ENCODE data around the gene AMBN. TPM values are rescaled to one million over a fixed set of nuclear protein-coding genes. Genes with fewer than 3 reads are reported as not detected.

Gene AMBN
- not detected in 2 replicates for total RNA-seq

GRCh38 chr4:70591955-70592582 lies at the start of gene AMBN:
Gene AMBN (plus strand): TSS chr4:70592256. CDS start chr4:70592359, 103 bp downstream.

GRCh38 chr4:70628444-70628843 lies 36.4 kb downstream of the AMBN start, which contains the start of gene ENAM:
Gene ENAM (plus strand): TSS chr4:70628744. CDS start chr4:70629501, 757 bp downstream.

Other genes starting within 250 kb of the AMBN start
- gene SMR3A, start 231.5 kb upstream of the AMBN start, total RNA-seq: not detected in 2 replicates
- gene SMR3B, start 209.1 kb upstream of the AMBN start, total RNA-seq: not detected in 2 replicates
- not detected in 2 replicates for gene OPRPN, start 194.3 kb upstream of the AMBN start, total RNA-seq
- gene MUC7, start 120.1 kb upstream of the AMBN start, total RNA-seq: not detected in 2 replicates
- gene AMTN, start 73.7 kb upstream of the AMBN start, total RNA-seq: 0.12 TPM in 1 of 2 replicates, not detected in the other
- gene ENAM, start 36.5 kb downstream of the AMBN start, total RNA-seq: under 0.01 and 0.12 TPM in 2 replicates
- gene JCHAIN, start 74.3 kb downstream of the AMBN start, total RNA-seq: 0.12 and 0.13 TPM in 2 replicates
- 21.0 and 26.0 TPM in 2 replicates for gene UTP3, start 96.3 kb downstream of the AMBN start, total RNA-seq
- gene RUFY3, start 129.7 kb downstream of the AMBN start, total RNA-seq: 32.0 and 48.2 TPM in 2 replicates
- gene GRSF1, start 247.6 kb downstream of the AMBN start, total RNA-seq: 79.7 and 87.2 TPM in 2 replicates

Data from aortic smooth muscle cell (primary cell).